ENCODE data around the gene NEK10.

DNA sequence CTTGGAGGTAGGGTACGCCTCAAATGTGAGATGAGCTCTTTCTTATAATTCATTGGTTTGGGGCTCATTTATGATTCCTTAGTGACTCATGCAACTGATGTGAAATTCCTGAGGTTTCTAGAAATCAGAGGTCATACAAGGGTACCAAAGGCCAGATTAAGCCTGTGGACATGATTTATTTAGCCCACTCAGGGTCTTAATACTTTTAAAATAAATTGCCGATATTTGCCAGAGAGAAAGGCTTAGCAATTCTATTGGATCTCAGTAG lies 289.0 kb downstream of the NEK10 start:
- TF ChIP-seq, protein P1, sequence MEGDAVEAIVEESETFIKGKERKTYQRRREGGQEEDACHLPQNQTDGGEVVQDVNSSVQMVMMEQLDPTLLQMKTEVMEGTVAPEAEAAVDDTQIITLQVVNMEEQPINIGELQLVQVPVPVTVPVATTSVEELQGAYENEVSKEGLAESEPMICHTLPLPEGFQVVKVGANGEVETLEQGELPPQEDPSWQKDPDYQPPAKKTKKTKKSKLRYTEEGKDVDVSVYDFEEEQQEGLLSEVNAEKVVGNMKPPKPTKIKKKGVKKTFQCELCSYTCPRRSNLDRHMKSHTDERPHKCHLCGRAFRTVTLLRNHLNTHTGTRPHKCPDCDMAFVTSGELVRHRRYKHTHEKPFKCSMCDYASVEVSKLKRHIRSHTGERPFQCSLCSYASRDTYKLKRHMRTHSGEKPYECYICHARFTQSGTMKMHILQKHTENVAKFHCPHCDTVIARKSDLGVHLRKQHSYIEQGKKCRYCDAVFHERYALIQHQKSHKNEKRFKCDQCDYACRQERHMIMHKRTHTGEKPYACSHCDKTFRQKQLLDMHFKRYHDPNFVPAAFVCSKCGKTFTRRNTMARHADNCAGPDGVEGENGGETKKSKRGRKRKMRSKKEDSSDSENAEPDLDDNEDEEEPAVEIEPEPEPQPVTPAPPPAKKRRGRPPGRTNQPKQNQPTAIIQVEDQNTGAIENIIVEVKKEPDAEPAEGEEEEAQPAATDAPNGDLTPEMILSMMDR (IDR thresholded peaks at IDR 0.05), result no peak
- TF ChIP-seq POLR2A (IDR thresholded peaks at IDR 0.05), result no peak
